ENCODE measurements around the gene HNRNPC. TPM values are rescaled to one million over a fixed set of nuclear protein-coding genes. Genes with fewer than 3 reads are reported as not detected.
"Not testable (repeated sequence)": the region's sequence is repeated elsewhere in the genome, so short reads cannot be mapped to it uniquely, and the experiment has no call there.

HNRNPC gene
- total RNA-seq, 1 experiment from 2014 or later = 1,062 TPM

GRCh38 chr14:21168055-21168454 is 101.2 kb downstream of the HNRNPC start:
- Histone ChIP-seq H3K56ac (ENCODE audit: insufficient read length, low read depth, low read length) (no peak overlapping the region), H2BK120ac (ENCODE audit: low read depth, low read length, poor library complexity, severe bottlenecking) (no peak overlapping the region), H3K79me1 (ENCODE audit: insufficient read depth, low read depth, low read length, poor library complexity, severe bottlenecking) (no peaks in the 10 kb centered on the region), H2AFZ (ENCODE audit: low read length) (no peak overlapping the region), H3K9me3 (ENCODE audit: control insufficient read depth, low read depth, low read length) (no peaks in the 10 kb centered on the region), H3K4me1 (ENCODE audit: insufficient read depth, low read length) (no peaks in the 10 kb centered on the region), H4K8ac (replicated peaks; ENCODE audit: insufficient read length, low read depth, low read length) (no peak overlapping the region), H3K27ac (ENCODE audit: insufficient read length, low read depth, low read length) (no peak overlapping the region), H3K9ac (ENCODE audit: extremely low read depth, insufficient read length, low read length) (no peak overlapping the region), H3K79me2 (ENCODE audit: insufficient read depth, low read length) (no peaks in the 10 kb centered on the region), H3T11ph (ENCODE audit: low read length) (no peak overlapping the region), H2BK20ac (ENCODE audit: low read depth, low read length, poor library complexity, severe bottlenecking) (no peak overlapping the region), H4K91ac (ENCODE audit: insufficient read length, low read depth, low read length) (no peak overlapping the region), H3K14ac (ENCODE audit: insufficient read depth, low read length) (no peak overlapping the region), H2BK12ac (ENCODE audit: insufficient read length, low read depth, low read length) (no peak overlapping the region), H3K4ac (ENCODE audit: low read depth, low read length) (no peak overlapping the region), H2BK5ac (ENCODE audit: insufficient read length, low read length) (no peak overlapping the region), H3K23ac (ENCODE audit: insufficient read length, low read depth, low read length) (no peak overlapping the region), H4K20me1 (ENCODE audit: control insufficient read depth, insufficient read depth, insufficient read length) (no peaks in the 10 kb centered on the region), H2BK15ac (ENCODE audit: low read depth, low read length) (no peak overlapping the region), H2AK5ac (ENCODE audit: insufficient read length, low read length) (no peak overlapping the region), H3K23me2 (ENCODE audit: insufficient read length, low read depth, low read length, poor library complexity, severe bottlenecking) (no peaks in the 10 kb centered on the region), H3K27me3 (ENCODE audit: insufficient read depth, low read length) (no peaks in the 10 kb centered on the region), H3K18ac (ENCODE audit: insufficient read length, low read depth, low read length) (no peak overlapping the region), H3K4me2 (ENCODE audit: insufficient read depth, insufficient read length, low read length) (no peak overlapping the region), H4K5ac (ENCODE audit: insufficient read length, low read depth, low read length) (no peak overlapping the region)
- H3K36me3 Mint-ChIP-seq (ENCODE audit: insufficient read depth in 1 of 3, low read depth in 3 of 3) = no peaks in the 10 kb centered on the region
- peaks cover 16% of the 10 kb centered on the region for H3K27me3 Mint-ChIP-seq (ENCODE audit: low read depth)
- no CpG with 5 or more reads among the region's 8 CpGs for WGBS (ENCODE audit: extremely low coverage, insufficient read length, low lambda C conversion rate)
- no peaks in the 10 kb centered on the region for H3K9me3 Mint-ChIP-seq
- no peaks in the 10 kb centered on the region; a peak in 1 of 4 replicates for H3K4me1 Mint-ChIP-seq
- no peak for TF ChIP-seq CTCF (conservative IDR thresholded peaks at IDR 0.05)
- no peak overlapping the region for H3K4me3 Mint-ChIP-seq
- H3K27ac Mint-ChIP-seq = no peak overlapping the region
- no peak for DNase-seq

DNA sequence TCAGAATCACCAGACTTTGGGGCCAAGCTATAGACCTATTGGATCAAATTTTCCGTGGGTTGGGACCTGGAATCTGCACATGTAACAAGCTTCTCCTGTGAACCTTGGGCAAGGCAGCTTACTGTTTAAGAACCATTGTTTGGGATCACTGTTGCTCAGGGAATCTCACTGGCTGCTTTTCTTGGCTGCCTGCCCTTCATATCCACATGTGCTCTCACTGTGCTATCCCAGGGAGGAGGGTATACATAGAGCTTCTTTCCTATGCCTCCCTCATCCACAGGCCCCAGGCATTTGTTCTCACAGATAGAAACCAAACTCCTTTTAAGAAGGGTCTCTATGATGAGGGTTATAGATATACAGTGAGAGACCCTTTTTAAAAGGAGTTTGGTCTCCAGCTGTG is 103.6 kb downstream of the HNRNPC start:
- not testable (repeated sequence) for H3K4me1 Mint-ChIP-seq; H3K23ac ChIP-seq (ENCODE audit: insufficient read length, low read depth, low read length); H3K36me3 Mint-ChIP-seq (ENCODE audit: insufficient read depth in 1 of 3, low read depth in 3 of 3); H3K9me3 ChIP-seq (ENCODE audit: control insufficient read depth, low read depth, low read length); H3K27ac ChIP-seq (ENCODE audit: insufficient read length, low read depth, low read length); H4K5ac ChIP-seq (ENCODE audit: insufficient read length, low read depth, low read length); H2AFZ ChIP-seq (ENCODE audit: low read length); H2BK5ac ChIP-seq (ENCODE audit: insufficient read length, low read length); H3K23me2 ChIP-seq (ENCODE audit: insufficient read length, low read depth, low read length, poor library complexity, severe bottlenecking); H3T11ph ChIP-seq (ENCODE audit: low read length); H2BK20ac ChIP-seq (ENCODE audit: low read depth, low read length, poor library complexity, severe bottlenecking); H3K27ac Mint-ChIP-seq; H3K18ac ChIP-seq (ENCODE audit: insufficient read length, low read depth, low read length); H4K8ac ChIP-seq (replicated peaks; ENCODE audit: insufficient read length, low read depth, low read length); H4K91ac ChIP-seq (ENCODE audit: insufficient read length, low read depth, low read length); DNase-seq; H3K4ac ChIP-seq (ENCODE audit: low read depth, low read length); H3K14ac ChIP-seq (ENCODE audit: insufficient read depth, low read length); H3K9me3 Mint-ChIP-seq; H3K4me2 ChIP-seq (ENCODE audit: insufficient read depth, insufficient read length, low read length); H3K27me3 ChIP-seq (ENCODE audit: insufficient read depth, low read length); H3K4me3 Mint-ChIP-seq; H3K4me1 ChIP-seq (ENCODE audit: insufficient read depth, low read length); H4K20me1 ChIP-seq (ENCODE audit: control insufficient read depth, insufficient read depth, insufficient read length); H2AK5ac ChIP-seq (ENCODE audit: insufficient read length, low read length); H2BK15ac ChIP-seq (ENCODE audit: low read depth, low read length); H2BK12ac ChIP-seq (ENCODE audit: insufficient read length, low read depth, low read length); H3K79me1 ChIP-seq (ENCODE audit: insufficient read depth, low read depth, low read length, poor library complexity, severe bottlenecking); H2BK120ac ChIP-seq (ENCODE audit: low read depth, low read length, poor library complexity, severe bottlenecking); H3K79me2 ChIP-seq (ENCODE audit: insufficient read depth, low read length); H3K9ac ChIP-seq (ENCODE audit: extremely low read depth, insufficient read length, low read length); H3K56ac ChIP-seq (ENCODE audit: insufficient read length, low read depth, low read length)
- WGBS (ENCODE audit: extremely low coverage, insufficient read length, low lambda C conversion rate) = no CpG with 5 or more reads among the region's 1 CpG
- peaks cover 28% of the 10 kb centered on the region for H3K27me3 Mint-ChIP-seq (ENCODE audit: low read depth)

Data from H9 (cell line).